ENCODE data around the gene VAMP7. TPM values are rescaled to one million over a fixed set of nuclear protein-coding genes. Genes with fewer than 3 reads are reported as not detected.

VAMP7 gene
- total and polyA plus RNA-seq, 8 donors, result 6.4 to 39.7 (median 20.3) TPM

GRCh38 chrX:155949098-155949497 is 68.0 kb downstream of the VAMP7 start:
- Histone ChIP-seq H3K27me3 (no peaks in the 10 kb centered on the region), H3K27ac (no peak overlapping the region), H3K9me3 (peaks cover 0 to 6% (median 0%) of the 10 kb centered on the region in 4 donors), H3K36me3 (peaks cover 0 to 11% (median 5%) of the 10 kb centered on the region in 4 donors), H3K4me1 (no peaks in the 10 kb centered on the region), H3K4me3 (no peak overlapping the region)
- TF ChIP-seq POLR2A (IDR thresholded peaks at IDR 0.05) (no peak), EP300 (IDR thresholded peaks at IDR 0.05) (no peak), CTCF (IDR thresholded peaks at IDR 0.05) (no peak), POLR2AphosphoS5 (IDR thresholded peaks at IDR 0.05) (no peak)
- no peak for DNase-seq
- intact Hi-C loops (cut with DNase I; ENCODE audit: low total_unique reads), result no loop called here
- 50 to 74% (median 65%) methylated on average over 2 of the region's 2 CpGs for WGBS, 5 donors

- Histone ChIP-seq H3K4me1 (no peaks in the 10 kb centered on the region), H3K27me3 (no peaks in the 10 kb centered on the region), H3K27ac (no peak overlapping the region), H3K4me3 (no peak overlapping the region), H3K9me3 (peaks cover 0 to 6% (median 0%) of the 10 kb centered on the region in 4 donors), H3K36me3 (no peaks in the 10 kb centered on the region)
- no peak for DNase-seq
- 60 to 67% (median 66%) methylated on average over 3 of the region's 3 CpGs for WGBS, 5 donors
- intact Hi-C loops (cut with DNase I; ENCODE audit: low total_unique reads), result no loop called here
- TF ChIP-seq POLR2AphosphoS5 (IDR thresholded peaks at IDR 0.05), result no peak
Measured at GRCh38 chrX:155951237-155951789, 70.2 kb downstream of the VAMP7 start.

- intact Hi-C loops (cut with DNase I; ENCODE audit: low total_unique reads), result no loop called here
- TF ChIP-seq POLR2AphosphoS5 (IDR thresholded peaks at IDR 0.05) (no peak), POLR2A (IDR thresholded peaks at IDR 0.05) (no peak)
- Histone ChIP-seq H3K27ac (no peak overlapping the region), H3K36me3 (no peaks in the 10 kb centered on the region), H3K4me3 (no peak overlapping the region), H3K4me1 (no peaks in the 10 kb centered on the region), H3K9me3 (peaks cover 0 to 6% (median 0%) of the 10 kb centered on the region in 4 donors), H3K27me3 (no peaks in the 10 kb centered on the region)
- WGBS, 5 donors, result 60 to 75% (median 66%) methylated on average over 3 of the region's 3 CpGs
- no peak for DNase-seq
Measured at GRCh38 chrX:155953055-155953454, 71.9 kb downstream of the VAMP7 start.

GRCh38 chrX:155954793-155955192 is 73.6 kb downstream of the VAMP7 start:
- H3K4me3 ChIP-seq, result no peak overlapping the region
- 15 to 46% (median 38%) methylated on average over 1 of the region's 1 CpG for WGBS, 5 donors
- intact Hi-C loops (cut with DNase I; ENCODE audit: low total_unique reads), result no loop called here
- H3K9me3 ChIP-seq, result peaks cover 0 to 6% (median 0%) of the 10 kb centered on the region in 4 donors
- no peaks in the 10 kb centered on the region for H3K27me3 ChIP-seq
- no peak overlapping the region for H3K27ac ChIP-seq
- DNase-seq, result no peak
- no peaks in the 10 kb centered on the region for H3K36me3 ChIP-seq
- H3K4me1 ChIP-seq, result no peaks in the 10 kb centered on the region
- TF ChIP-seq EP300 (IDR thresholded peaks at IDR 0.05) (no peak), POLR2AphosphoS5 (IDR thresholded peaks at IDR 0.05) (no peak), POLR2A (IDR thresholded peaks at IDR 0.05) (no peak), CTCF (IDR thresholded peaks at IDR 0.05) (no peak)

GRCh38 chrX:155956099-155956498 is 75.0 kb downstream of the VAMP7 start:
- Histone ChIP-seq H3K36me3 (no peaks in the 10 kb centered on the region), H3K27me3 (no peaks in the 10 kb centered on the region), H3K27ac (no peak overlapping the region), H3K4me3 (no peak overlapping the region), H3K9me3 (peaks cover 0 to 6% (median 0%) of the 10 kb centered on the region in 4 donors), H3K4me1 (no peaks in the 10 kb centered on the region)
- intact Hi-C loops (cut with DNase I; ENCODE audit: low total_unique reads), result no loop called here
- no peak for TF ChIP-seq POLR2A (IDR thresholded peaks at IDR 0.05)
- no peak for TF ChIP-seq CTCF (IDR thresholded peaks at IDR 0.05)
- TF ChIP-seq EP300 (IDR thresholded peaks at IDR 0.05), result no peak
- no peak for TF ChIP-seq POLR2AphosphoS5 (IDR thresholded peaks at IDR 0.05)
- DNase-seq, result no peak
- 80 to 97% (median 85%) methylated on average over 8 to 9 of the region's 9 CpGs for WGBS, 5 donors
